ENCODE measurements around the gene SCN8A.

Gene SCN8A

GRCh38 chr12:51837286-51837685 is 246.3 kb downstream of the SCN8A start:
- Histone ChIP-seq H3K4me3 (no peak overlapping the region), H3K27ac (no peak overlapping the region), H3K4me1 (no peaks in the 10 kb centered on the region), H3K36me3 (no peaks in the 10 kb centered on the region), H3K9me3 (no peaks in the 10 kb centered on the region), H3K27me3 (peaks cover 0 to 78% of the 10 kb centered on the region in 2 donors)
- TF ChIP-seq, protein P1, sequence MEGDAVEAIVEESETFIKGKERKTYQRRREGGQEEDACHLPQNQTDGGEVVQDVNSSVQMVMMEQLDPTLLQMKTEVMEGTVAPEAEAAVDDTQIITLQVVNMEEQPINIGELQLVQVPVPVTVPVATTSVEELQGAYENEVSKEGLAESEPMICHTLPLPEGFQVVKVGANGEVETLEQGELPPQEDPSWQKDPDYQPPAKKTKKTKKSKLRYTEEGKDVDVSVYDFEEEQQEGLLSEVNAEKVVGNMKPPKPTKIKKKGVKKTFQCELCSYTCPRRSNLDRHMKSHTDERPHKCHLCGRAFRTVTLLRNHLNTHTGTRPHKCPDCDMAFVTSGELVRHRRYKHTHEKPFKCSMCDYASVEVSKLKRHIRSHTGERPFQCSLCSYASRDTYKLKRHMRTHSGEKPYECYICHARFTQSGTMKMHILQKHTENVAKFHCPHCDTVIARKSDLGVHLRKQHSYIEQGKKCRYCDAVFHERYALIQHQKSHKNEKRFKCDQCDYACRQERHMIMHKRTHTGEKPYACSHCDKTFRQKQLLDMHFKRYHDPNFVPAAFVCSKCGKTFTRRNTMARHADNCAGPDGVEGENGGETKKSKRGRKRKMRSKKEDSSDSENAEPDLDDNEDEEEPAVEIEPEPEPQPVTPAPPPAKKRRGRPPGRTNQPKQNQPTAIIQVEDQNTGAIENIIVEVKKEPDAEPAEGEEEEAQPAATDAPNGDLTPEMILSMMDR (IDR thresholded peaks at IDR 0.05): no peak
- no peak for DNase-seq
- intact Hi-C loops (cut with DNase I; ENCODE audit: low total_unique reads): no loop called here

GRCh38 chr12:51838036-51838435 is 247.0 kb downstream of the SCN8A start:
- Histone ChIP-seq H3K4me1 (no peaks in the 10 kb centered on the region), H3K27ac (no peak overlapping the region), H3K9me3 (no peaks in the 10 kb centered on the region), H3K36me3 (no peaks in the 10 kb centered on the region), H3K4me3 (no peak overlapping the region), H3K27me3 (peaks cover 0 to 81% of the 10 kb centered on the region in 2 donors)
- DNase-seq: no peak
- intact Hi-C loops (cut with DNase I; ENCODE audit: low total_unique reads): no loop called here
- TF ChIP-seq, protein P1 (IDR thresholded peaks at IDR 0.05): no peak

DNA sequence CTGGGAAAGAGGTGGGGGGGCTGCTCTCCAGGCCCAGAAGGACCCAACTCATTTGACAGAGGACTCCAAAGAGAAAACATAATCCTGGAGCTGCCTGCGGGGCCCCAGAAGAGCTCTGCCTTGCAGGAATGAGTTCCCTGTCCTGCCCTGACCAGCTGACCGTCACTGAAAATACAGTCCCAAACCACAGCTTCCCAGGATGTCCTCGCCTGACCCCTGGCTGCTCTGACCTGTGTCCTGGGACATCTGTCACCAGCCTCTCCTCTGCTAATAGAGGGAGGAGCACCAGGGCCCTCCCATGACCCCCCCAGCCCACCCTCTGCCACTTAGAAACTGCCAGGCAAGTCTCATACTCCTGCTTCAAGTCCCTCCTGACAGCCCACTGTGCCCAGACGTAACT is 247.7 kb downstream of the SCN8A start:
- H3K36me3 ChIP-seq: no peaks in the 10 kb centered on the region
- TF ChIP-seq, protein P1 (IDR thresholded peaks at IDR 0.05): no peak
- H3K27me3 ChIP-seq: peaks cover 0 to 82% of the 10 kb centered on the region in 2 donors
- H3K4me1 ChIP-seq: no peaks in the 10 kb centered on the region
- H3K4me3 ChIP-seq: no peak overlapping the region
- no peaks in the 10 kb centered on the region for H3K9me3 ChIP-seq
- intact Hi-C loops (cut with DNase I; ENCODE audit: low total_unique reads): no loop called here
- DNase-seq: no peak
- no peak overlapping the region for H3K27ac ChIP-seq

GRCh38 chr12:51839310-51839947 is 248.4 kb downstream of the SCN8A start:
- peaks cover 0 to 82% of the 10 kb centered on the region in 2 donors for H3K27me3 ChIP-seq

GRCh38 chr12:51840966-51841365 is 249.9 kb downstream of the SCN8A start:
- Histone ChIP-seq H3K4me3 (no peak overlapping the region), H3K4me1 (no peaks in the 10 kb centered on the region), H3K36me3 (no peaks in the 10 kb centered on the region), H3K27ac (no peak overlapping the region), H3K9me3 (no peaks in the 10 kb centered on the region), H3K27me3 (peaks cover 0 to 86% of the 10 kb centered on the region in 2 donors)
- TF ChIP-seq, protein P1 (IDR thresholded peaks at IDR 0.05): no peak
- no peak for DNase-seq
- intact Hi-C loops (cut with DNase I; ENCODE audit: low total_unique reads): no loop called here

More at GRCh38 chr12:51839310-51839947, 248.4 kb downstream of the SCN8A start:
- Histone ChIP-seq H3K4me3 (no peak overlapping the region), H3K4me1 (no peaks in the 10 kb centered on the region), H3K27ac (no peak overlapping the region), H3K36me3 (no peaks in the 10 kb centered on the region), H3K9me3 (no peaks in the 10 kb centered on the region)
- TF ChIP-seq, protein P1 (IDR thresholded peaks at IDR 0.05): no peak
- DNase-seq: no peak
- intact Hi-C loops (cut with DNase I; ENCODE audit: low total_unique reads): no loop called here
